ENCODE results near the gene CDH23. TPM values are rescaled to one million over a fixed set of nuclear protein-coding genes. Genes with fewer than 3 reads are reported as not detected.

The CDH23 gene
- total and polyA plus RNA-seq, 2 experiments from 2014 or later, result 0.30 to 1.5 TPM

GRCh38 chr10:71517298-71518169 lies 120.8 kb downstream of the CDH23 start:
- Histone ChIP-seq H3K9me3 (ENCODE audit: low read depth) (no peaks in the 10 kb centered on the region), H3K27ac (no peak overlapping the region), H3K4me3 (no peak overlapping the region), H3K4me1 (ENCODE audit: insufficient read depth) (peaks cover 13% of the 10 kb centered on the region), H2AFZ (no peak overlapping the region), H3K9me2 (replicated peaks; ENCODE audit: insufficient read depth) (no peaks in the 10 kb centered on the region), H4K20me1 (ENCODE audit: insufficient read depth, poor library complexity, severe bottlenecking) (no peaks in the 10 kb centered on the region), H3K27me3 (no peaks in the 10 kb centered on the region), H3K79me2 (no peaks in the 10 kb centered on the region), H3K4me2 (no peak overlapping the region), H3K36me3 (replicated peaks; ENCODE audit: insufficient read depth, low read depth) (no peaks in the 10 kb centered on the region)
- 92% methylated on average over 18 of the region's 18 CpGs for WGBS (ENCODE audit: low lambda C conversion rate, missing lambda C conversion rate)
- TF ChIP-seq CTCF (IDR thresholded peaks at IDR 0.05; ENCODE audit: poor library complexity), result no peak
- TF ChIP-seq EZH2 (IDR thresholded peaks at IDR 0.05; ENCODE audit: borderline replicate concordance), result no peak
- TF ChIP-seq EZH2phosphoT487 (IDR thresholded peaks at IDR 0.05; ENCODE audit: low read depth, severe bottlenecking, unreplicated experiment), result no peak
- no peak for DNase-seq (ENCODE audit: low spot score)

GRCh38 chr10:71520042-71520441 lies 123.3 kb downstream of the CDH23 start:
- Histone ChIP-seq H3K4me2 (no peak overlapping the region), H3K79me2 (no peaks in the 10 kb centered on the region), H2AFZ (no peak overlapping the region), H3K27me3 (no peaks in the 10 kb centered on the region), H3K27ac (no peak overlapping the region), H3K4me3 (no peak overlapping the region), H3K36me3 (replicated peaks; ENCODE audit: insufficient read depth, low read depth) (no peaks in the 10 kb centered on the region), H4K20me1 (ENCODE audit: insufficient read depth, poor library complexity, severe bottlenecking) (no peaks in the 10 kb centered on the region), H3K9me2 (replicated peaks; ENCODE audit: insufficient read depth) (no peaks in the 10 kb centered on the region), H3K4me1 (ENCODE audit: insufficient read depth) (no peaks in the 10 kb centered on the region), H3K9me3 (ENCODE audit: low read depth) (no peaks in the 10 kb centered on the region)
- no peak for DNase-seq (ENCODE audit: low spot score)
- WGBS (ENCODE audit: low lambda C conversion rate, missing lambda C conversion rate), result 85% methylated on average over 8 of the region's 8 CpGs
- TF ChIP-seq CTCF (IDR thresholded peaks at IDR 0.05; ENCODE audit: poor library complexity) (no peak), EZH2phosphoT487 (IDR thresholded peaks at IDR 0.05; ENCODE audit: low read depth, severe bottlenecking, unreplicated experiment) (no peak), EZH2 (IDR thresholded peaks at IDR 0.05; ENCODE audit: borderline replicate concordance) (no peak)

GRCh38 chr10:71521504-71522441 lies 125.1 kb downstream of the CDH23 start:
- H3K27ac ChIP-seq, result no peak overlapping the region
- H3K27me3 ChIP-seq, result no peaks in the 10 kb centered on the region
- no peaks in the 10 kb centered on the region for H3K9me2 ChIP-seq (replicated peaks; ENCODE audit: insufficient read depth)
- no peak overlapping the region for H3K4me2 ChIP-seq
- no peaks in the 10 kb centered on the region for H4K20me1 ChIP-seq (ENCODE audit: insufficient read depth, poor library complexity, severe bottlenecking)
- H2AFZ ChIP-seq, result no peak overlapping the region
- no peak for DNase-seq (ENCODE audit: low spot score)
- no peaks in the 10 kb centered on the region for H3K36me3 ChIP-seq (replicated peaks; ENCODE audit: insufficient read depth, low read depth)
- no peaks in the 10 kb centered on the region for H3K79me2 ChIP-seq
- 84% methylated on average over 14 of the region's 14 CpGs for WGBS (ENCODE audit: low lambda C conversion rate, missing lambda C conversion rate)
- H3K4me3 ChIP-seq, result no peak overlapping the region
- TF ChIP-seq EZH2phosphoT487 (IDR thresholded peaks at IDR 0.05; ENCODE audit: low read depth, severe bottlenecking, unreplicated experiment), result no peak
- no peak for TF ChIP-seq EZH2 (IDR thresholded peaks at IDR 0.05; ENCODE audit: borderline replicate concordance)
- H3K4me1 ChIP-seq (ENCODE audit: insufficient read depth), result no peaks in the 10 kb centered on the region
- no peaks in the 10 kb centered on the region for H3K9me3 ChIP-seq (ENCODE audit: low read depth)
